IMR-90 (cell line): Measurements from ENCODE around the gene SYNE1. TPM values are rescaled to one million over a fixed set of nuclear protein-coding genes. Genes with fewer than 3 reads are reported as not detected.

Experiments
- ATAC-seq: fragments of 200-7000 bp; cut with Tn5 transposase; 2 replicates; pipeline ENCODE4 v1.9.1; 2020; ENCODE audit warnings: low read depth, mild to moderate bottlenecking, moderate library complexity
- BruUV-seq: library from RNA; stranded (reverse); fragments of 400-500 nt; replicated peaks from 2 replicates; lab custom pipeline; 2021; lab: Mats Ljungman, UMichigan
- CTCF ChIA-PET: fragments of 300-600 bp; formaldehyde crosslinking; extraction: SDS; loops from one replicate; lab custom pipeline; 2021; ENCODE audit warnings: antibody characterized with exemption; lab: Yijun Ruan, JAX
- POLR2A ChIA-PET: fragments of 300-600 bp; sonication (Branson Sonifier 250); formaldehyde crosslinking; loops from one replicate; lab custom pipeline; 2022; ENCODE audit warnings: antibody characterized with exemption; ENCODE audit not compliant: unreplicated experiment; lab: Charles Lee
- DNase-seq: peaks from one replicate; pipeline ENCODE4 v3.0.0; 2013
- H2AFZ ChIP-seq: replicated peaks from 2 replicates; pipeline ENCODE3; 2013; ENCODE audit warnings: low read length, mild to moderate bottlenecking; ENCODE audit not compliant: poor library complexity
- H2AK5ac ChIP-seq: 2 replicates; pipeline ENCODE4 v1.6.1; 2013; ENCODE audit warnings: low read depth, low read length, inconsistent platforms
- H2AK9ac ChIP-seq: replicated peaks from 2 replicates; pipeline ENCODE3; 2013; ENCODE audit warnings: mild to moderate bottlenecking, low read depth, low read length, moderate library complexity; ENCODE audit not compliant: poor library complexity
- H2BK120ac ChIP-seq: 2 replicates; pipeline ENCODE4 v1.6.1; 2013; ENCODE audit warnings: low read depth, low read length, inconsistent platforms
- H2BK15ac ChIP-seq: 3 replicates; pipeline ENCODE4 v1.6.1; 2013; ENCODE audit warnings: low read depth, low read length, inconsistent platforms
- H2BK20ac ChIP-seq: 2 replicates; pipeline ENCODE4 v1.6.1; 2013; ENCODE audit warnings: low read depth, mild to moderate bottlenecking, inconsistent platforms, low read length, moderate library complexity
- H2BK5ac ChIP-seq: 2 replicates; pipeline ENCODE4 v1.6.1; 2013; ENCODE audit warnings: mild to moderate bottlenecking, low read depth, low read length, inconsistent platforms; ENCODE audit not compliant: poor library complexity, severe bottlenecking
- H3K14ac ChIP-seq: replicated peaks from 2 replicates; pipeline ENCODE4 v1.6.1; 2013; ENCODE audit warnings: low read depth, low read length, inconsistent platforms
- H3K18ac ChIP-seq: 2 replicates; pipeline ENCODE4 v1.6.1; 2013; ENCODE audit warnings: low read depth, low read length, control low read depth
- H3K23ac ChIP-seq: 2 replicates; pipeline ENCODE4 v1.6.1; 2013; ENCODE audit warnings: low read depth, low read length, inconsistent platforms
- H3K27ac ChIP-seq: 2 replicates; pipeline ENCODE4 v1.5.1; 2013; ENCODE audit warnings: mild to moderate bottlenecking, control low read depth, low read length; ENCODE audit not compliant: insufficient read depth
- H3K27me3 ChIP-seq: 2 replicates; pipeline ENCODE4 v1.6.1; 2013; ENCODE audit warnings: low read length; ENCODE audit not compliant: control insufficient read depth, insufficient read depth
- H3K36me3 ChIP-seq: 2 replicates; pipeline ENCODE4 v1.6.1; 2013; ENCODE audit warnings: low read length, mixed read lengths; ENCODE audit not compliant: control insufficient read depth, insufficient read depth
- H3K4ac ChIP-seq: 2 replicates; pipeline ENCODE4 v1.6.1; 2013; ENCODE audit warnings: low read depth, low read length, inconsistent platforms
- H3K4me1 ChIP-seq: 2 replicates; pipeline ENCODE4 v1.6.1; 2013; ENCODE audit warnings: low read length, mixed read lengths; ENCODE audit not compliant: control insufficient read depth, insufficient read depth
- H3K4me2 ChIP-seq: 2 replicates; pipeline ENCODE4 v1.6.1; 2013; ENCODE audit warnings: low read depth, mild to moderate bottlenecking, control low read depth, low read length, moderate library complexity
- H3K4me3 ChIP-seq: 2 replicates; pipeline ENCODE4 v1.5.1; 2013; ENCODE audit warnings: low read depth, mild to moderate bottlenecking, control low read depth, low read length, moderate library complexity; ENCODE audit not compliant: insufficient read depth
- H3K56ac ChIP-seq: 2 replicates; pipeline ENCODE4 v1.6.1; 2013; ENCODE audit warnings: low read length, inconsistent platforms; ENCODE audit not compliant: insufficient read depth; ENCODE audit errors: extremely low read depth
- H3K79me1 ChIP-seq, 2 experiments: 2 replicates each; pipeline ENCODE4 v1.6.1; 2013; ENCODE audit warnings: low read length in 2 of 2, inconsistent platforms in 1 of 2, low read depth in 1 of 2
- H3K9ac ChIP-seq: 2 replicates; pipeline ENCODE4 v1.6.1; 2013; ENCODE audit warnings: low read depth, low read length, control low read depth
- H3K9me1 ChIP-seq: 2 replicates; pipeline ENCODE4 v1.6.1; 2013; ENCODE audit warnings: low read length, inconsistent platforms; ENCODE audit not compliant: insufficient read depth
- H3K9me3 ChIP-seq: 2 replicates; pipeline ENCODE4 v1.6.1; 2013; ENCODE audit warnings: low read length; ENCODE audit not compliant: control insufficient read depth, insufficient read depth
- H4K20me1 ChIP-seq: 2 replicates; pipeline ENCODE4 v1.6.1; 2013; ENCODE audit warnings: low read length, inconsistent platforms; ENCODE audit not compliant: insufficient read depth
- H4K5ac ChIP-seq: 2 replicates; pipeline ENCODE4 v1.6.1; 2013; ENCODE audit warnings: mild to moderate bottlenecking, low read depth, low read length, control low read depth
- H4K8ac ChIP-seq, 2 experiments: 2 replicates each; pipeline ENCODE4 v1.6.1; 2013; ENCODE audit warnings: low read depth in 2 of 2, low read length in 2 of 2, control low read depth in 1 of 2, inconsistent platforms in 1 of 2
- H4K91ac ChIP-seq: 2 replicates; pipeline ENCODE4 v1.6.1; 2013; ENCODE audit warnings: low read depth, low read length, inconsistent platforms; ENCODE audit not compliant: insufficient read depth
- BHLHE40 ChIP-seq: fragments of 150-350 bp; IDR thresholded peaks from 2 replicates; pipeline ENCODE4 v1.6.1; 2016; ENCODE audit warnings: mild to moderate bottlenecking, low read depth, low read length
- CEBPB ChIP-seq: IDR thresholded peaks from 2 replicates; pipeline ENCODE4 v1.6.1; 2012; ENCODE audit warnings: low read depth, low read length, improper control_type of control experiment
- CHD1 ChIP-seq: IDR thresholded peaks from 2 replicates; pipeline ENCODE4 v1.6.1; 2012; ENCODE audit warnings: low read depth, low read length, improper control_type of control experiment
- CTCF ChIP-seq: conservative IDR thresholded peaks from 2 replicates; pipeline ENCODE4 v1.5.1; 2012; ENCODE audit warnings: mild to moderate bottlenecking, low read depth, low read length, improper control_type of control experiment
- ELK1 ChIP-seq: fragments of 150-350 bp; IDR thresholded peaks from 2 replicates; pipeline ENCODE4 v1.6.1; 2016; ENCODE audit warnings: low read depth, mild to moderate bottlenecking, low read length, moderate library complexity, borderline replicate concordance
- FOS ChIP-seq: fragments of 150-350 bp; IDR thresholded peaks from 2 replicates; pipeline ENCODE4 v1.6.1; 2016; ENCODE audit warnings: low read depth, low read length
- MAFK ChIP-seq: IDR thresholded peaks from 2 replicates; pipeline ENCODE4 v1.6.1; 2012; ENCODE audit warnings: low read depth, low read length, improper control_type of control experiment
- MAZ ChIP-seq: IDR thresholded peaks from 2 replicates; pipeline ENCODE4 v1.6.1; 2012; ENCODE audit warnings: low read depth, mild to moderate bottlenecking, low read length, improper control_type of control experiment, moderate library complexity, borderline replicate concordance
- MXI1 ChIP-seq: IDR thresholded peaks from 2 replicates; pipeline ENCODE4 v1.6.1; 2012; ENCODE audit warnings: low read depth, mild to moderate bottlenecking, low read length, moderate library complexity, borderline replicate concordance
- NFE2L2 ChIP-seq: fragments of 150-350 bp; IDR thresholded peaks from 2 replicates; pipeline ENCODE4 v1.6.1; 2016; ENCODE audit warnings: low read depth, mild to moderate bottlenecking, low read length
- POLR2A ChIP-seq: IDR thresholded peaks from 2 replicates; pipeline ENCODE4 v1.6.1; 2012; ENCODE audit warnings: mild to moderate bottlenecking, low read depth, low read length
- RAD21 ChIP-seq: IDR thresholded peaks from 2 replicates; pipeline ENCODE4 v1.6.1; 2012; ENCODE audit warnings: low read length, improper control_type of control experiment
- RFX5 ChIP-seq: IDR thresholded peaks from 2 replicates; pipeline ENCODE4 v1.8.0; 2012; ENCODE audit warnings: low read depth, mild to moderate bottlenecking, low read length, moderate library complexity
- SMC3 ChIP-seq: fragments of 150-350 bp; IDR thresholded peaks from 2 replicates; pipeline ENCODE4 v1.6.1; 2016; ENCODE audit warnings: low read depth, mild to moderate bottlenecking, antibody characterized with exemption, low read length, moderate library complexity
- USF2 ChIP-seq: fragments of 150-350 bp; IDR thresholded peaks from 2 replicates; pipeline ENCODE4 v1.6.1; 2017; ENCODE audit warnings: mild to moderate bottlenecking, antibody characterized with exemption, low read length, low read depth
- WGBS, 2 experiments: methylation state at CpG; one replicate each; pipeline versions ENCODE4 v1.1.5 to v1.1.7; 2013; ENCODE audit warnings: missing lambda C conversion rate in 2 of 2; ENCODE audit not compliant: insufficient read length in 1 of 2; ENCODE audit errors: extremely low coverage in 2 of 2; 5-methylcytosine and 5-hydroxymethylcytosine counted together
- dilution Hi-C: fragments of 300-500 bp; cut with HindIII; formaldehyde crosslinking; loops from one replicate; pipeline ENCODE4 v1.14.3; 2018; ENCODE audit warnings: low sequenced_read_pairs; ENCODE audit not compliant: unreplicated experiment
- in situ Hi-C: fragments of 300-500 bp; cut with MboI; formaldehyde crosslinking; loops from 3 replicates; pipeline ENCODE4 v1.14.3; 2019; ENCODE audit warnings: low sequenced_read_pairs, inconsistent platforms, mixed read lengths
- intact Hi-C: fragments of 100-400 bp; cut with micrococcal nuclease; formaldehyde crosslinking; loops from 2 replicates; pipeline ENCODE4 v1.10.0; 2022
- polyA plus RNA-seq, 3 experiments: library from polyadenylated mRNA; depleted of rRNA; stranded (reverse); fragments of >200 nt; gene quantifications; 2 replicates each; pipeline ENCODE4 v1.2.3, GENCODE V29; 2012; ENCODE audit warnings: low replicate concordance in 1 of 3
- total RNA-seq: library from RNA; depleted of rRNA; stranded (reverse); fragments of >200 nt; gene quantifications from 2 replicates; pipeline ENCODE4 v1.2.3, GENCODE V29; 2012

Gene SYNE1
- total and polyA plus RNA-seq, 2 of the 4 experiments (the other 2 are of a cell fraction), result 34.1 to 159 TPM

GRCh38 chr6:152071843-152072242, 565.3 kb downstream of the SYNE1 start:
- TF ChIP-seq CTCF, result no peak
- no peak for TF ChIP-seq POLR2A
- TF ChIP-seq BHLHE40, result no peak
- no peak for TF ChIP-seq MAFK
- TF ChIP-seq FOS, result no peak
- TF ChIP-seq MXI1, result no peak
- TF ChIP-seq RFX5, result no peak
- TF ChIP-seq ELK1, result no peak
- no peak for TF ChIP-seq MAZ
- no peak for TF ChIP-seq USF2
- TF ChIP-seq SMC3, result no peak
- no peak for TF ChIP-seq NFE2L2
- TF ChIP-seq CEBPB, result no peak
- no peak for TF ChIP-seq RAD21
- no peak for TF ChIP-seq CHD1
- no CpG with 5 or more reads among the region's 3 CpGs for WGBS, 2 experiments
- ATAC-seq (peak; percentile 14; the same call in 1 of the 2 replicates), DNase-seq (no peak)
- no peak overlapping the region for H2AFZ ChIP-seq
- H2AK9ac ChIP-seq, result no peak overlapping the region
- CTCF ChIA-PET, result no interaction called here
- H3K36me3 ChIP-seq, result no peaks in the 10 kb centered on the region
- H2BK5ac ChIP-seq, result no peak overlapping the region
- in situ Hi-C loops (no loop called here), intact Hi-C loops (no loop called here), dilution Hi-C loops (no loop called here)
- no peak overlapping the region for H3K4ac ChIP-seq
- H3K9me1 ChIP-seq, result no peaks in the 10 kb centered on the region
- no peaks in the 10 kb centered on the region for H4K20me1 ChIP-seq
- H4K8ac ChIP-seq, result no peak overlapping the region
- no peak overlapping the region for H3K4me2 ChIP-seq
- H3K4me3 ChIP-seq, result no peak overlapping the region
- H3K4me1 ChIP-seq, result no peaks in the 10 kb centered on the region
- H3K9me3 ChIP-seq, result peaks cover 1% of the 10 kb centered on the region; the same call in 1 of the 2 replicates
- peaks cover 2% of the 10 kb centered on the region; the same call in 1 of the 2 replicates for H3K27me3 ChIP-seq
- H2BK15ac ChIP-seq, result no peak overlapping the region
- H4K91ac ChIP-seq, result no peak overlapping the region
- BruUV-seq, result no TSS peak
- H2BK20ac ChIP-seq, result no peak overlapping the region
- no peak overlapping the region for H3K27ac ChIP-seq
- no peaks in the 10 kb centered on the region for H3K79me1 ChIP-seq
- no peak overlapping the region for H3K14ac ChIP-seq
- H2AK5ac ChIP-seq, result no peak overlapping the region
- H3K9ac ChIP-seq, result no peak overlapping the region
- H3K23ac ChIP-seq, result no peak overlapping the region
- H4K5ac ChIP-seq, result no peak overlapping the region
- H2BK120ac ChIP-seq, result no peak overlapping the region
- no peak overlapping the region for H3K56ac ChIP-seq
- POLR2A ChIA-PET, result no interaction called here
- H3K18ac ChIP-seq, result no peak overlapping the region
